GM06990 (cell line): ENCODE results near the gene ANO1.

Source experiments
- DNase-seq: peaks from one replicate; pipeline ENCODE4 v3.0.0-alpha.2; 2011; ENCODE audit not compliant: insufficient read length; ENCODE audit errors: extremely low read depth
- H3K27me3 ChIP-seq: replicated peaks from 2 replicates; pipeline ENCODE4 v1.6.0; 2011; ENCODE audit warnings: low read length; ENCODE audit not compliant: control insufficient read depth, insufficient read depth
- H3K36me3 ChIP-seq: 2 replicates; pipeline ENCODE4 v1.5.1; 2011; ENCODE audit warnings: low read length; ENCODE audit not compliant: control insufficient read depth, insufficient read depth
- H3K4me3 ChIP-seq: replicated peaks from 2 replicates; pipeline ENCODE4 v1.5.1; 2011; ENCODE audit warnings: low read depth, mild to moderate bottlenecking, control low read depth, low read length
- CTCF ChIP-seq: IDR thresholded peaks from 2 replicates; pipeline ENCODE4 v1.5.1; 2011; ENCODE audit warnings: low read length, control low read depth, mild to moderate bottlenecking, inconsistent platforms; ENCODE audit not compliant: insufficient read depth, poor library complexity, severe bottlenecking

ANO1 gene

GRCh38 chr11:70097783-70098563 is 19.9 kb downstream of the ANO1 start:
- H3K36me3 ChIP-seq, result no peaks in the 10 kb centered on the region
- no peak for DNase-seq
- TF ChIP-seq CTCF, result no peak
- no peaks in the 10 kb centered on the region; the same call in none of the 2 replicates for H3K27me3 ChIP-seq
- no peak overlapping the region for H3K4me3 ChIP-seq

GRCh38 chr11:70098936-70099335 is 20.8 kb downstream of the ANO1 start:
- no peak for TF ChIP-seq CTCF
- Histone ChIP-seq H3K27me3 (no peaks in the 10 kb centered on the region; the same call in none of the 2 replicates), H3K4me3 (no peak overlapping the region), H3K36me3 (no peaks in the 10 kb centered on the region)
- no peak for DNase-seq

- no peak overlapping the region for H3K4me3 ChIP-seq
- no peak for DNase-seq
- TF ChIP-seq CTCF, result no peak
- no peaks in the 10 kb centered on the region; the same call in none of the 2 replicates for H3K27me3 ChIP-seq
- H3K36me3 ChIP-seq, result no peaks in the 10 kb centered on the region
These were observed 21.6 kb downstream of the ANO1 start for GRCh38 chr11:70099578-70100279.

GRCh38 chr11:70100280-70100603 is 22.1 kb downstream of the ANO1 start:
- Histone ChIP-seq H3K27me3 (no peaks in the 10 kb centered on the region; the same call in none of the 2 replicates), H3K4me3 (no peak overlapping the region), H3K36me3 (no peaks in the 10 kb centered on the region)
- TF ChIP-seq CTCF, result no peak
- no peak for DNase-seq

- DNase-seq, result no peak
- no peak for TF ChIP-seq CTCF
- Histone ChIP-seq H3K27me3 (no peaks in the 10 kb centered on the region; the same call in none of the 2 replicates), H3K36me3 (no peaks in the 10 kb centered on the region), H3K4me3 (no peak overlapping the region)
These were observed 22.7 kb downstream of the ANO1 start for GRCh38 chr11:70100791-70101190.
